ENCODE data around the gene TDRD9.

DNA sequence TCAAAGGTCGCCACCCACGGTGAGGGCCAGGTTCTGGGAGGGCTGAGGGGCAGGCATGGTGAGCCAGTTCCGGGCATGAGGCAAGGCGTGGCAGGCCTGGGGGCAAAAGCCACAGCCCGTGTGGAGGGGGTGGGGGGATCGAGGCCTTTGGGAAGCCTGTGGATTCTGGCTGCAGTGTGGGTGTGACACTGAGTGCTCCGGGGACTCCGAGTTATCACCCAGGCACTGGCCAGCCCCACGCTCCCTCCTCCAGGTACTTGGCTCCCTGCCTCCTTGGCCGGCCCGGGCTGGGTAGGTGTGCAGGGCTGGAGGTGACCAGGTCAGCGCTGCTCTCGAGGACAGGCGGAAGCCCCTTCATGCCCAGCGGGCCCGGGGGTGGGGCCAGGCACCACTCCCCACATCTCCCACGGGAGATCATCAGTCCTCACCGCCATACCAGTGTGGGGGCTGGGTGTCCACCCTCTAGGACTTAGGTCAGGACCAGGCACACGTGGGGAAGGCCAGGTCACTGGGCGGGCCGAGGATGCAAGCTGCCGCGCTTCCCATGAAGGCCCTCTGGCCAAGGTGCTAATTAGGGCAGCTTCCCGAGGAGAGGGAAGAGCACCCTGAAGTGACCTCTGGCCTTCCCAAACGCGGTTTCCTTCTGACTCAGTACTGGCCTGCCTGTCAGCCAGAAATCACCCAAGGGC lies 34.1 kb upstream of the TDRD9 start:
- TF ChIP-seq POLR2AphosphoS5 (IDR thresholded peaks at IDR 0.05; ENCODE audit: low read depth, low read length) (no peak), SIN3A (IDR thresholded peaks at IDR 0.05; ENCODE audit: borderline replicate concordance, insufficient read depth, low read length) (no peak), TAF1 (IDR thresholded peaks at IDR 0.05; ENCODE audit: borderline replicate concordance, insufficient read depth, low read length) (no peak), FOXP2 (optimal IDR thresholded peaks at IDR 0.05; ENCODE audit: borderline replicate concordance, extremely low read depth, extremely low read length, insufficient read depth) (no peak)
- TF ChIP-seq, protein P1, sequence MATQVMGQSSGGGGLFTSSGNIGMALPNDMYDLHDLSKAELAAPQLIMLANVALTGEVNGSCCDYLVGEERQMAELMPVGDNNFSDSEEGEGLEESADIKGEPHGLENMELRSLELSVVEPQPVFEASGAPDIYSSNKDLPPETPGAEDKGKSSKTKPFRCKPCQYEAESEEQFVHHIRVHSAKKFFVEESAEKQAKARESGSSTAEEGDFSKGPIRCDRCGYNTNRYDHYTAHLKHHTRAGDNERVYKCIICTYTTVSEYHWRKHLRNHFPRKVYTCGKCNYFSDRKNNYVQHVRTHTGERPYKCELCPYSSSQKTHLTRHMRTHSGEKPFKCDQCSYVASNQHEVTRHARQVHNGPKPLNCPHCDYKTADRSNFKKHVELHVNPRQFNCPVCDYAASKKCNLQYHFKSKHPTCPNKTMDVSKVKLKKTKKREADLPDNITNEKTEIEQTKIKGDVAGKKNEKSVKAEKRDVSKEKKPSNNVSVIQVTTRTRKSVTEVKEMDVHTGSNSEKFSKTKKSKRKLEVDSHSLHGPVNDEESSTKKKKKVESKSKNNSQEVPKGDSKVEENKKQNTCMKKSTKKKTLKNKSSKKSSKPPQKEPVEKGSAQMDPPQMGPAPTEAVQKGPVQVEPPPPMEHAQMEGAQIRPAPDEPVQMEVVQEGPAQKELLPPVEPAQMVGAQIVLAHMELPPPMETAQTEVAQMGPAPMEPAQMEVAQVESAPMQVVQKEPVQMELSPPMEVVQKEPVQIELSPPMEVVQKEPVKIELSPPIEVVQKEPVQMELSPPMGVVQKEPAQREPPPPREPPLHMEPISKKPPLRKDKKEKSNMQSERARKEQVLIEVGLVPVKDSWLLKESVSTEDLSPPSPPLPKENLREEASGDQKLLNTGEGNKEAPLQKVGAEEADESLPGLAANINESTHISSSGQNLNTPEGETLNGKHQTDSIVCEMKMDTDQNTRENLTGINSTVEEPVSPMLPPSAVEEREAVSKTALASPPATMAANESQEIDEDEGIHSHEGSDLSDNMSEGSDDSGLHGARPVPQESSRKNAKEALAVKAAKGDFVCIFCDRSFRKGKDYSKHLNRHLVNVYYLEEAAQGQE (IDR thresholded peaks at IDR 0.05; ENCODE audit: insufficient read depth in 1 of 2, low read depth in 2 of 2, low read length in 2 of 2), result no peak
